GM12892 (cell line): ENCODE data around the gene RAB37.

Experiments used
- DNase-seq: peaks from one replicate; pipeline ENCODE4 v3.0.0; 2011; ENCODE audit not compliant: insufficient read length
- FAIRE-seq: peaks from 2 replicates; lab custom pipeline; 2011; peaks lifted over from hg19 to GRCh38; lab: Jason Lieb, UNC
- POLR2A ChIP-seq: IDR thresholded peaks from 2 replicates; pipeline ENCODE4 v1.6.1; 2011; ENCODE audit warnings: low read depth, low read length, control low read depth
- POLR2AphosphoS5 ChIP-seq: IDR thresholded peaks from 2 replicates; pipeline ENCODE4 v1.6.1; 2011; ENCODE audit warnings: low read depth, low read length, control low read depth
- TAF1 ChIP-seq: IDR thresholded peaks from 2 replicates; pipeline ENCODE4 v1.6.1; 2011; ENCODE audit warnings: low read depth, mild to moderate bottlenecking, control low read depth, low read length, borderline replicate concordance

RAB37 gene

GRCh38 chr17:74790161-74791058, 53.4 kb downstream of the RAB37 start:
- DNase-seq (no peak), FAIRE-seq (no peak)
- TF ChIP-seq POLR2A (no peak), POLR2AphosphoS5 (no peak), TAF1 (no peak)

- TF ChIP-seq POLR2A (no peak), TAF1 (no peak), POLR2AphosphoS5 (no peak)
- DNase-seq (no peak), FAIRE-seq (no peak)
These were observed 55.6 kb downstream of the RAB37 start for GRCh38 chr17:74792586-74793105.

DNA sequence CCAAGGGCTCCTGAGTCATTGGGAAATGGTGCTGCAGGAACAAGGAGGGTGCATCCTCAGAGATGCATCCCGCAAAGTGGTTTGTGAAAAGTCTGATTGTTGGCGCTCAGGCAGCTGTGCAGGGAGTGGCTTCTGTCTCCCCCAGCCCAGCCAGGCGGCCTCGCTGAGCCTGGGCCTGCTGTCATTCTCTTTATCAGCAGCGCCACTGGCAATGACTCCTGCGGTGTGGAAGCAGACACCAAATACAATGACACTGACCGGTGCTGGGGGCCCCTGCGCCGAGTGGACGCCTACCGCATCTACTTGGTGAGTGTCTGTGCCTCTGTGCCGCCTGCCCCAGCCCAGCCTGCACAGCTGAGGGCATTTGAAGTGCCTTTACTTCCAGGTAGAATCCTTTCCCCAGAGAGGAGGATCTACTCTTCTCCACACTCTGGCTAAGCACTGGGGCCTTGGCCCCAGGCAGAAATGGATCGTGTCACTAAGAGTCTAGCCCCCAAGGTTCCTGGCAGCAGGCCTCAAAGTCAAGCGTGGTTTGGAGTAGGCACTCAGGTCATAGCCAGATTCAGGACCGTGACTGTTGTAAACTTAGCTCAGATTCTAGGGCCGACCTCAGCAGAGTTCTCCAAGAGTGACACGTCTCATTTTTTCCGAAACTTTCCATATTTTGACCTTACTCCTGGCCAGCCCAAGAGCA, 58.4 kb downstream of the RAB37 start:
- FAIRE-seq (no peak), DNase-seq (no peak)
- TF ChIP-seq TAF1 (no peak), POLR2A (no peak), POLR2AphosphoS5 (no peak)

DNA sequence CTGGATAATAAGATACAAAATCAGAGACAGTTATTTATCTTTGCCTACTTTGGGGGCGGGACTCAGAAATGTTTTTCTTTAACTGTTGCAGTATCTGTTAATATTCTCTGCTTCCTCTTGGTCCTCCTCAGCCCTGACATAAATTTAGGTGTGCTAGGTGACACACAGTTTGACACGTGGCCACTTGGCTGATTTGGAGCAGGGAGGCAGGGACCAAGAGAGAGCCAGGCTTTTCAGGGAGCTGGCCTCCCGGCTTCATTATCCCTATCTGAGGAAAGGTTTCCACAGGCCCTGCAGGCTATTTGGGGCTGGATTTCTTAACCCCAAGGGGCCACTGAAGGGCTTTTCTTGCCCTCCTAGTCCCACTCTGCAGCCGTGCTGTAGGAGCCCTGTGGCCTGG, 59.2 kb downstream of the RAB37 start:
- DNase-seq (no peak), FAIRE-seq (no peak)
- TF ChIP-seq POLR2A, result no peak
- no peak for TF ChIP-seq POLR2AphosphoS5
- no peak for TF ChIP-seq TAF1

- TF ChIP-seq POLR2AphosphoS5 (no peak), POLR2A (no peak), TAF1 (no peak)
- DNase-seq, result no peak
- no peak for FAIRE-seq
These were observed 59.8 kb downstream of the RAB37 start for GRCh38 chr17:74796866-74797265.
